Right renal cortex interstitium (tissue), 3 donors: Measurements from ENCODE around the gene POLA1. TPM values are rescaled to one million over a fixed set of nuclear protein-coding genes. Genes with fewer than 3 reads are reported as not detected.
"Not testable (repeated sequence)": the region's sequence is repeated elsewhere in the genome, so short reads cannot be mapped to it uniquely, and the experiment has no call there.

ENCODE experiments used
- DNase-seq, 3 donors: peaks; one replicate each; pipeline ENCODE4 v3.0.0-alpha.2; 2013; ENCODE audit warnings: low read depth in 3 of 3, low spot score in 2 of 3
- polyA plus RNA-seq, 3 donors: library from polyadenylated mRNA; unstranded; fragments of 120-200 nt; gene quantifications; one replicate each; pipeline ENCODE4 v1.2.1, GENCODE V29; 2013; ENCODE audit not compliant: insufficient read length in 3 of 3

Gene POLA1
- polyA plus RNA-seq, 3 donors = 17.7 to 19.8 (median 18.5) TPM

- DNase-seq = no peak
Observed at GRCh38 chrX:24862343-24862742, 168.6 kb downstream of the POLA1 start.

GRCh38 chrX:24863779-24864178, 170.1 kb downstream of the POLA1 start:
- not testable (repeated sequence) for DNase-seq

- no peak for DNase-seq
Observed at GRCh38 chrX:24870143-24870542, 176.4 kb downstream of the POLA1 start.

GRCh38 chrX:24874604-24875247, 181.0 kb downstream of the POLA1 start:
- no peak for DNase-seq

- DNase-seq = no peak
Observed at GRCh38 chrX:24876530-24877287, 183.0 kb downstream of the POLA1 start.

- no peak for DNase-seq
Observed at GRCh38 chrX:24877288-24877664, 183.6 kb downstream of the POLA1 start.

- DNase-seq = no peak
Observed at GRCh38 chrX:24877854-24878650, 184.3 kb downstream of the POLA1 start.

- no peak for DNase-seq
Observed at GRCh38 chrX:24879679-24880078, 186.0 kb downstream of the POLA1 start.

GRCh38 chrX:24886916-24887315, 193.2 kb downstream of the POLA1 start:
- no peak for DNase-seq

- no peak for DNase-seq
Observed at GRCh38 chrX:24890677-24891076, 197.0 kb downstream of the POLA1 start.

- DNase-seq = no peak
Observed at GRCh38 chrX:24899391-24899790, 205.7 kb downstream of the POLA1 start.

- DNase-seq = no peak
Observed at GRCh38 chrX:24900234-24900633, 206.5 kb downstream of the POLA1 start.

GRCh38 chrX:24902806-24903205, 209.1 kb downstream of the POLA1 start:
- no peak for DNase-seq

GRCh38 chrX:24918715-24919114, 225.0 kb downstream of the POLA1 start:
- DNase-seq = no peak

- no peak for DNase-seq
Observed at GRCh38 chrX:24920769-24921168, 227.1 kb downstream of the POLA1 start.

- no peak for DNase-seq
Observed at GRCh38 chrX:24925430-24925829, 231.7 kb downstream of the POLA1 start.

GRCh38 chrX:24927372-24927771, 233.7 kb downstream of the POLA1 start:
- DNase-seq = no peak

GRCh38 chrX:24928114-24928513, 234.4 kb downstream of the POLA1 start:
- DNase-seq = no peak

GRCh38 chrX:24934279-24934678, 240.6 kb downstream of the POLA1 start:
- DNase-seq = no peak

GRCh38 chrX:24945009-24945408, 251.3 kb downstream of the POLA1 start:
- no peak for DNase-seq

- DNase-seq = no peak
Observed at GRCh38 chrX:24946369-24946768, 252.7 kb downstream of the POLA1 start.

GRCh38 chrX:24954732-24955131, 261.0 kb downstream of the POLA1 start:
- no peak for DNase-seq
